ENCODE results near the gene SNTN.
"Not testable (repeated sequence)": the region's sequence is repeated elsewhere in the genome, so short reads cannot be mapped to it uniquely, and the experiment has no call there.

Gene SNTN

DNA sequence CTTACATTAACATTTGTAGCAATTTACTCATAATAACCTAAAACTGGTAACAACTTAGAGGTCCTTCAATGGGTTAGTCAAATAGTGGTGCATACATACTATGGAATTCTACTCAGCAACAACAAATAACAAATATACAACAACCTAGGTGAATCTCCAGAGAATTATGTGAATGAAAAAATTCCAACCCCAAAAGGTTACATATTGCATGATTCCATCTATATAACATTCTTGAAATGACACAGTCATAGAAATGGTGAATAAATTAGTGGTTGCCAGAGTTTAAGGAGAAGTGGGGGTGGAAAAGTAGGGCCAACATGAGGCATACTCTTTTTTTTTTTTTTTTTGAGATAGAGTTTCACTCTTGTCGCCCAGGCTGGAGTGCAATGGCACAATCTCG is 12.7 kb upstream of the SNTN start:
- Histone ChIP-seq H4K20me1 (ENCODE audit: low read depth, low read length) (no peaks in the 10 kb centered on the region), H3K9me2 (replicated peaks; ENCODE audit: insufficient read depth, low read length) (no peaks in the 10 kb centered on the region), H3K9me3 (ENCODE audit: insufficient read depth, low read length) (no peaks in the 10 kb centered on the region), H3K9ac (ENCODE audit: low read length) (no peak overlapping the region), H3F3A (ENCODE audit: insufficient read depth) (no peaks in the 10 kb centered on the region), H2AFZ (ENCODE audit: low read depth, low read length, severe bottlenecking) (no peak overlapping the region), H3K36me3 (ENCODE audit: low read length) (no peaks in the 10 kb centered on the region), H3K27me3 (ENCODE audit: low read length) (no peaks in the 10 kb centered on the region), H3K4me3 (ENCODE audit: insufficient read depth, low read length, poor library complexity, severe bottlenecking) (no peak overlapping the region), H3K27ac (ENCODE audit: low read depth, low read length) (no peak overlapping the region), H3K4me2 (ENCODE audit: low read depth, low read length, poor library complexity, severe bottlenecking) (no peak overlapping the region), H3K79me2 (ENCODE audit: insufficient read depth, low read length) (no peaks in the 10 kb centered on the region)
- TF ChIP-seq EZH2phosphoT487 (conservative IDR thresholded peaks at IDR 0.05; ENCODE audit: low read length) = no peak
- TF ChIP-seq, protein P1, sequence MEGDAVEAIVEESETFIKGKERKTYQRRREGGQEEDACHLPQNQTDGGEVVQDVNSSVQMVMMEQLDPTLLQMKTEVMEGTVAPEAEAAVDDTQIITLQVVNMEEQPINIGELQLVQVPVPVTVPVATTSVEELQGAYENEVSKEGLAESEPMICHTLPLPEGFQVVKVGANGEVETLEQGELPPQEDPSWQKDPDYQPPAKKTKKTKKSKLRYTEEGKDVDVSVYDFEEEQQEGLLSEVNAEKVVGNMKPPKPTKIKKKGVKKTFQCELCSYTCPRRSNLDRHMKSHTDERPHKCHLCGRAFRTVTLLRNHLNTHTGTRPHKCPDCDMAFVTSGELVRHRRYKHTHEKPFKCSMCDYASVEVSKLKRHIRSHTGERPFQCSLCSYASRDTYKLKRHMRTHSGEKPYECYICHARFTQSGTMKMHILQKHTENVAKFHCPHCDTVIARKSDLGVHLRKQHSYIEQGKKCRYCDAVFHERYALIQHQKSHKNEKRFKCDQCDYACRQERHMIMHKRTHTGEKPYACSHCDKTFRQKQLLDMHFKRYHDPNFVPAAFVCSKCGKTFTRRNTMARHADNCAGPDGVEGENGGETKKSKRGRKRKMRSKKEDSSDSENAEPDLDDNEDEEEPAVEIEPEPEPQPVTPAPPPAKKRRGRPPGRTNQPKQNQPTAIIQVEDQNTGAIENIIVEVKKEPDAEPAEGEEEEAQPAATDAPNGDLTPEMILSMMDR (IDR thresholded peaks at IDR 0.05; ENCODE audit: insufficient read depth, low read length, poor library complexity, severe bottlenecking) = no peak

DNA sequence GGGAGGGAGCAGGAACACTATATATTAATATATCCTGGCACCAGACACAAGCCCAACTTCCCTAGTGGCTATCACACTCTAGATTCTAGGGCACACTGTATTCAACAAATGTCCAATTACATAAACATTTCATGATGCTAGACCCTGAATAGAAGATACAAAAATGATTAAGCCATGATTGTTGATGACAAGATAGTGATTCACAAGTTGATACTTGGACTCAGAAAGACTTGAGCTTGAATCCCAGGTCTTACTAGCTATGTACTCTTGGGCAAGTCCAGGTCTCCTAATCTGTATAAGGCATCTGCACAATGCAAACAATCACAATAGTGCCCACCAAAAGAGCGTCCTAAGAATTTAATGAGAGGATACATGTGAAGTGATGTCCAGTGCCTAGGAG is 10.0 kb upstream of the SNTN start:
- no peak overlapping the region for H3K4me3 ChIP-seq (ENCODE audit: insufficient read depth, low read length, poor library complexity, severe bottlenecking)
- H3K79me2 ChIP-seq (ENCODE audit: insufficient read depth, low read length) = no peaks in the 10 kb centered on the region
- H3F3A ChIP-seq (ENCODE audit: insufficient read depth) = no peaks in the 10 kb centered on the region
- no peak overlapping the region for H3K4me2 ChIP-seq (ENCODE audit: low read depth, low read length, poor library complexity, severe bottlenecking)
- no peaks in the 10 kb centered on the region for H3K27me3 ChIP-seq (ENCODE audit: low read length)
- TF ChIP-seq, protein P1 (IDR thresholded peaks at IDR 0.05; ENCODE audit: insufficient read depth, low read length, poor library complexity, severe bottlenecking) = no peak
- TF ChIP-seq EZH2phosphoT487 (conservative IDR thresholded peaks at IDR 0.05; ENCODE audit: low read length) = no peak
- H3K9me3 ChIP-seq (ENCODE audit: insufficient read depth, low read length) = no peaks in the 10 kb centered on the region
- H2AFZ ChIP-seq (ENCODE audit: low read depth, low read length, severe bottlenecking) = no peak overlapping the region
- no peak overlapping the region for H3K27ac ChIP-seq (ENCODE audit: low read depth, low read length)
- H3K9ac ChIP-seq (ENCODE audit: low read length) = no peak overlapping the region
- no peaks in the 10 kb centered on the region for H3K36me3 ChIP-seq (ENCODE audit: low read length)
- H4K20me1 ChIP-seq (ENCODE audit: low read depth, low read length) = no peaks in the 10 kb centered on the region
- no peaks in the 10 kb centered on the region for H3K9me2 ChIP-seq (replicated peaks; ENCODE audit: insufficient read depth, low read length)

DNA sequence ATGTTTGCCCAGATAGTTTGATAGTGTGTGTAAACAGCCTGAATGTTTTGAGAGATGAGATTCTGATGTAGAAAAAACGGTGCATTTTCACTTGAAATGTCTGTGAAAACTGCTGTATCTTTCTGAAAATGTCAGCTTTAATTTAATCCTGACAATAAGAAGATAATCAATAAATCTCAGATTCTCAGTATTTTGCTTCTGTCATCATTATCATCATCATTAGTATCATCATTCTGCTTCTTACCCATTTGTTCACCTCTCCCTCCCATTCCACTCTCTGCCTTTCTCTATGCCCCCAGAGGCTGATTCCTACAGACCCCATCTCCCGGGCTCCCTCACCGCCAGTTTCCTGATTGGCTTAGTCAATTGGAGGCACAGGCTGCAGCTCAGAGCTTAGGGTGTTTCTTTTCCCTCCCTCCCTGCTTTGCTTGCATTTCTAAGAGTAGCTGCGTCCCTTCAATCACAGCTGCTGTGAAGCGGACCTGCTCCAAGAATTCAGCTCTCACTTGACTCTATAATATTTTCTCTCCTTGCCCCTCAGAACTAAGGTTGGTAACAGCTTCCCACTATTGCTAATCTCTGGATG is 8.2 kb upstream of the SNTN start:
- H4K20me1 ChIP-seq (ENCODE audit: low read depth, low read length) = no peaks in the 10 kb centered on the region
- no peaks in the 10 kb centered on the region for H3K9me3 ChIP-seq (ENCODE audit: insufficient read depth, low read length)
- H3K27me3 ChIP-seq (ENCODE audit: low read length) = no peaks in the 10 kb centered on the region
- H3K4me3 ChIP-seq (ENCODE audit: insufficient read depth, low read length, poor library complexity, severe bottlenecking) = no peak overlapping the region
- no peak for TF ChIP-seq EZH2phosphoT487 (conservative IDR thresholded peaks at IDR 0.05; ENCODE audit: low read length)
- TF ChIP-seq, protein P1 (IDR thresholded peaks at IDR 0.05; ENCODE audit: insufficient read depth, low read length, poor library complexity, severe bottlenecking) = no peak
- no peak overlapping the region for H3K9ac ChIP-seq (ENCODE audit: low read length)
- H2AFZ ChIP-seq (ENCODE audit: low read depth, low read length, severe bottlenecking) = no peak overlapping the region
- H3K36me3 ChIP-seq (ENCODE audit: low read length) = no peaks in the 10 kb centered on the region
- H3K4me2 ChIP-seq (ENCODE audit: low read depth, low read length, poor library complexity, severe bottlenecking) = no peak overlapping the region
- no peaks in the 10 kb centered on the region for H3K79me2 ChIP-seq (ENCODE audit: insufficient read depth, low read length)
- H3K9me2 ChIP-seq (replicated peaks; ENCODE audit: insufficient read depth, low read length) = no peaks in the 10 kb centered on the region
- no peak overlapping the region for H3K27ac ChIP-seq (ENCODE audit: low read depth, low read length)
- no peaks in the 10 kb centered on the region for H3F3A ChIP-seq (ENCODE audit: insufficient read depth)

DNA sequence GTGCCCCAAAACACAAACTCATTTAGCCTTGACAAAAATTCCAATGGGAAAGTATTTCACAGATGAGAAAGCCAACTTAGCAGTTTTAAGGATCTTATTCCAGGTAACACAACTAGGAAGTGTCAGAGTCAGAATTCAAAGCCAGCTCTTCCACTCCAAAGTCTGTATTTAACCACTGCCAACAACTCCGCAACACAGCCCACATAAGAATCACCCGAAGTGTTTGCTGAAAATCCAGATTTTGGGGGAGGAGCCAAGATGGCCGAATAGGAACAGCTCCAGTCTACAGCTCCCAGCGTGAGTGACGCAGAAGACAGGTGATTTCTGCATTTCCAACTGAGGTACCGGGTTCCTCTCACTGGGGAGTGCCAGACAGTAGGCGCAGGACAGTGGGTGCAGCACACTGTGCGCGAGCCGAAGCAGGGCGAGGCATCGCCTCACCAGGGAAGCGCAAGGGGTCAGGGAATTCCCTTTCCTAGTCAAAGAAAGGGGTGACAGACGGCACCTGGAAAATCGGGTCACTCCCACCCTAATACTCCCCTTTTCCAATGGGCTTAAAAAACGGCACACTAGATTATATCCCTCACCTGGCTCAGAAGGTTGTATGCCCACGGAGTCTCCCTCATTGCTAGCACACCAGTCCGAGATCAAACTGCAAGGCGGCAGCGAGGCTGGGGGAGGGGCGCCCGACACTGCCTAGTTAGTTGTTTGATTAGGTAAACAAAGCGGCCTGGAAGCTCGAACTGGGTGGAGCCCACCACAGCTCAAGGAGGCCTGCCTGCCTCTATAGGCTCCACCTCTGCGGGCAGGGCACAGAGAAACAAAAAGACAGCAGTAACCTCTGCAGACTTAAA is 7.3 kb upstream of the SNTN start:
- not testable (repeated sequence) for H3F3A ChIP-seq (ENCODE audit: insufficient read depth); H3K79me2 ChIP-seq (ENCODE audit: insufficient read depth, low read length); H3K27me3 ChIP-seq (ENCODE audit: low read length); H3K9ac ChIP-seq (ENCODE audit: low read length); H3K9me3 ChIP-seq (ENCODE audit: insufficient read depth, low read length); H3K27ac ChIP-seq (ENCODE audit: low read depth, low read length); H3K4me2 ChIP-seq (ENCODE audit: low read depth, low read length, poor library complexity, severe bottlenecking); H3K9me2 ChIP-seq (replicated peaks; ENCODE audit: insufficient read depth, low read length); H3K4me3 ChIP-seq (ENCODE audit: insufficient read depth, low read length, poor library complexity, severe bottlenecking); H2AFZ ChIP-seq (ENCODE audit: low read depth, low read length, severe bottlenecking); H4K20me1 ChIP-seq (ENCODE audit: low read depth, low read length); H3K36me3 ChIP-seq (ENCODE audit: low read length)
